HEK293 (cell line): ENCODE data around the gene HSPB2.
A peak's percentile ranks its signal among the peaks of the same experiment; 100 is the strongest.

Source experiments
- CTCF ChIA-PET: fragments of 350-600 bp; formaldehyde crosslinking; extraction: SDS; loops from one replicate; lab custom pipeline; 2021; ENCODE audit warnings: antibody characterized with exemption; lab: Yijun Ruan, JAX
- POLR2A ChIA-PET: fragments of 300-600 bp; formaldehyde crosslinking; extraction: SDS; loops from one replicate; lab custom pipeline; 2020; ENCODE audit warnings: antibody characterized with exemption, inconsistent platforms; lab: Yijun Ruan, JAX
- H3K27ac ChIP-seq: fragments of 200-500 bp; sonication (Bioruptor generic); 2 replicates; pipeline ENCODE4 v1.5.1; 2014; ENCODE audit warnings: low read depth, low read length, control low read depth, inconsistent platforms; ENCODE audit errors: extremely low read depth
- H3K36me3 ChIP-seq, 2 experiments: fragments of 200-500 bp in 1 of 2; sonication (Bioruptor generic) in 1 of 2; 1 replicate in 1 of 2; 2 replicates in 1 of 2; pipeline ENCODE4 v1.5.1; 2014 to 2017; ENCODE audit warnings: inconsistent platforms in 2 of 2, low read length in 2 of 2; ENCODE audit not compliant: control insufficient read depth in 2 of 2, insufficient read depth in 1 of 2
- H3K4me1 ChIP-seq: fragments of 200-500 bp; sonication (Bioruptor generic); 2 replicates; pipeline ENCODE4 v1.5.1; 2014; ENCODE audit warnings: mild to moderate bottlenecking, low read length, inconsistent platforms; ENCODE audit not compliant: control insufficient read depth, insufficient read depth
- H3K4me3 ChIP-seq: 2 replicates; pipeline ENCODE4 v1.5.1; 2011; ENCODE audit warnings: low read depth, mild to moderate bottlenecking, control low read depth, low read length, moderate library complexity
- H3K9me3 ChIP-seq: fragments of 200-500 bp; sonication (Bioruptor generic); 2 replicates; pipeline ENCODE4 v1.5.1; 2014; ENCODE audit warnings: low read depth, low read length, inconsistent platforms; ENCODE audit not compliant: control insufficient read depth, insufficient read depth
- BCL6B ChIP-seq: fragments of 450-650 bp; formaldehyde crosslinking; IDR thresholded peaks from 2 replicates; pipeline ENCODE4 v1.5.1; 2017; ENCODE audit warnings: missing biosample characterization, missing genetic modification characterization
- GFI1B ChIP-seq: fragments of 450-650 bp; formaldehyde crosslinking; IDR thresholded peaks from 2 replicates; pipeline ENCODE4 v1.5.1; 2016; ENCODE audit warnings: missing biosample characterization, missing genetic modification characterization
- GLI2 ChIP-seq: fragments of 450-650 bp; formaldehyde crosslinking; IDR thresholded peaks from 2 replicates; pipeline ENCODE4; 2017; ENCODE audit warnings: missing biosample characterization, missing genetic modification characterization, low read depth, borderline replicate concordance
- HOXD13 ChIP-seq: sonication (generic); formaldehyde crosslinking; IDR thresholded peaks from 2 replicates; pipeline ENCODE4 v1.8.0; 2022; ENCODE audit warnings: missing genetic modification reagents, borderline replicate concordance
- MZF1 ChIP-seq: fragments of 450-650 bp; formaldehyde crosslinking; IDR thresholded peaks from 2 replicates; pipeline ENCODE4 v1.5.1; 2017; ENCODE audit warnings: missing biosample characterization, missing genetic modification characterization, borderline replicate concordance
- OVOL3 ChIP-seq: fragments of 450-650 bp; formaldehyde crosslinking; IDR thresholded peaks from 2 replicates; pipeline ENCODE4 v1.5.1; 2016; ENCODE audit warnings: missing biosample characterization, missing genetic modification characterization
- PATZ1 ChIP-seq: fragments of 450-650 bp; formaldehyde crosslinking; IDR thresholded peaks from 2 replicates; pipeline ENCODE4 v1.5.1; 2016; ENCODE audit warnings: missing biosample characterization, missing genetic modification characterization
- PRDM1 ChIP-seq: fragments of 450-650 bp; formaldehyde crosslinking; IDR thresholded peaks from 2 replicates; pipeline ENCODE4; 2016; ENCODE audit warnings: missing biosample characterization, missing genetic modification characterization
- TCF7L2 ChIP-seq: IDR thresholded peaks from 2 replicates; pipeline ENCODE4 v1.6.1; 2011; ENCODE audit warnings: low read depth, mild to moderate bottlenecking, inconsistent platforms, low read length, moderate library complexity, borderline replicate concordance
- ZNF133 ChIP-seq: fragments of 450-650 bp; formaldehyde crosslinking; IDR thresholded peaks from 2 replicates; pipeline ENCODE4 v1.5.1; 2016; ENCODE audit warnings: missing biosample characterization, missing genetic modification characterization
- ZNF16 ChIP-seq: fragments of 450-650 bp; formaldehyde crosslinking; IDR thresholded peaks from 2 replicates; pipeline ENCODE4 v1.5.1; 2016; ENCODE audit warnings: low read depth, missing biosample characterization, missing genetic modification characterization
- ZNF211 ChIP-seq: fragments of 450-650 bp; formaldehyde crosslinking; IDR thresholded peaks from 2 replicates; pipeline ENCODE4 v1.5.1; 2016; ENCODE audit warnings: low read depth, missing biosample characterization, missing genetic modification characterization
- ZNF292 ChIP-seq: fragments of 450-650 bp; formaldehyde crosslinking; IDR thresholded peaks from 2 replicates; pipeline ENCODE4 v1.5.1; 2016; ENCODE audit warnings: low read depth, missing biosample characterization, missing genetic modification characterization, borderline replicate concordance
- ZNF302 ChIP-seq: fragments of 450-650 bp; formaldehyde crosslinking; IDR thresholded peaks from 2 replicates; pipeline ENCODE4 v1.5.1; 2016; ENCODE audit warnings: missing biosample characterization, missing genetic modification characterization, low read depth
- ZNF514 ChIP-seq: fragments of 450-650 bp; formaldehyde crosslinking; IDR thresholded peaks from 2 replicates; pipeline ENCODE4 v1.5.1; 2016; ENCODE audit warnings: missing biosample characterization, missing genetic modification characterization
- ZNF521 ChIP-seq: fragments of 450-650 bp; formaldehyde crosslinking; IDR thresholded peaks from 2 replicates; pipeline ENCODE4 v1.5.1; 2017; ENCODE audit warnings: missing biosample characterization, mild to moderate bottlenecking, missing genetic modification characterization
- ZNF561 ChIP-seq: fragments of 450-650 bp; IDR thresholded peaks from 2 replicates; pipeline ENCODE4 v1.5.1; 2018; ENCODE audit warnings: missing biosample characterization, missing genetic modification characterization, borderline replicate concordance
- ZNF585B ChIP-seq: fragments of 450-650 bp; formaldehyde crosslinking; IDR thresholded peaks from 2 replicates; pipeline ENCODE4 v1.5.1; 2016; ENCODE audit warnings: missing biosample characterization, missing genetic modification characterization
- ZNF747 ChIP-seq: fragments of 450-650 bp; formaldehyde crosslinking; IDR thresholded peaks from 2 replicates; pipeline ENCODE4 v1.5.1; 2016; ENCODE audit warnings: missing biosample characterization, missing genetic modification characterization
- ZNF776 ChIP-seq: fragments of 450-650 bp; formaldehyde crosslinking; IDR thresholded peaks from 2 replicates; pipeline ENCODE4 v1.5.0; 2017; ENCODE audit warnings: missing biosample characterization, missing genetic modification characterization, borderline replicate concordance
- TF ChIP-seq, protein P1 (sequence below): fragments of 450-650 bp; formaldehyde crosslinking; IDR thresholded peaks from 2 replicates; pipeline ENCODE4 v1.5.1; 2017; ENCODE audit warnings: missing biosample characterization, missing genetic modification characterization
- TF ChIP-seq, protein P2 (sequence below): fragments of 450-650 bp; formaldehyde crosslinking; IDR thresholded peaks from 2 replicates; pipeline ENCODE4 v1.5.1; 2016; ENCODE audit warnings: missing biosample characterization, missing genetic modification characterization

The HSPB2 gene

DNA sequence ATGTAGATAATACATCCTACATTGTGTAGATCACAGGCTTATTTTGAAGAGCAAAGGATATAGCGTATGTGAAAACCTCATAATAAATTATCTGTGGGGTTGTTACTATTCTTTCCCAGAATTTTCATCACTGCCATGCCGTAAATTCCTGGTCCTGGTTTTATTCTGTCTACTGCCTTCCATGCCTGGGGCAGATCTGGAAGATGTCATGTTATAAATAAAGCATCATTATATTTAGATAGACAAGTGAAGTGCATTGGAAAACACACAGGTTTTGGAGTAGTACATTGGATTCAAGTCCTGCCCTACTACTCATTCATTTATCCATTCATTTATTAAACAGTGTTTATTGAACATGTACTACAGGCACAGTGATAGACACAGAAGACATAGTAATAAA is 8.4 kb downstream of the HSPB2 start:
- Histone ChIP-seq H3K4me3 (no peak overlapping the region), H3K27ac (no peak overlapping the region), H3K36me3 (no peaks in the 10 kb centered on the region), H3K9me3 (no peaks in the 10 kb centered on the region), H3K4me1 (no peaks in the 10 kb centered on the region)
- ChIA-PET POLR2A (no interaction called here), CTCF (interaction anchor here (0.6 kb wide), 1 partner anchor 191 kb away, joined by 3 read pairs; no protein-coding TSS in a partner anchor)
- no peak for TF ChIP-seq HOXD13 (CRISPR knock-in tag)
- TF ChIP-seq ZNF585B (tag by site-specific recombination), result no peak
- TF ChIP-seq ZNF302 (tag by site-specific recombination), result no peak
- no peak for TF ChIP-seq ZNF514

DNA sequence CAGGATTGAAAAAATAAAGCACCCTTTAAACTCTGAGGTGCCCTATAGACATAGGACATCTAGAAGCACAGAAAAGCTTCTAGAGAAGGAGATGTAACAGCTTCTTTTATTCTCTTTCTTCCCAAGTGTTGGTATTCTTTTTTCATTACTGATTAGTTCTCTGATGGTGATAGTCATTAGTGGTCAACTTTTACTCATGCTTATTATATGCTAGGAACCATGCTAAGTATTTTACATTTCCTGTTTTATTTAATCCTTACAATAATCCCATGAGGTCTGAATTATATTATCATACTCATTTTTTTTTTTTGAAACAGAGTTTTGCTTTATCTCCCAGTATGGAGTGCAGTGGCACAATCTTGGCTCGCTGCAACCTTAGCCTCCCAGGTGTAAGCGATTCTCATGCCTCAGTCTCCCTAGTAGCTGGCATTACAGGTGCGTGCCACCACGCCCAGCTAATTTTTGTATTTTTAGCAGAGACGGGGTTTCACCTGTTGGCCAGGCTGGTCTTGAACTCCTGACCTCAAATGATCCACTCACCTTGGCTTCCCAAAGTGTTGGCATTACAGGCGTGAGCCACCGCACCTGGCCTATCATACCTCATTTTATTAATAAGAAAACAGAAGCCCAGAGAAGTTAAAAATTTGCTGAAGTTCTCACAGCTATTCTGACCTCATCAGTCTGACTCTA is 9.2 kb downstream of the HSPB2 start:
- H3K9me3 ChIP-seq, result no peaks in the 10 kb centered on the region
- ChIA-PET POLR2A (no interaction called here), CTCF (interaction anchor here (1.3 kb wide), 1 partner anchor 10 kb away, joined by 4 read pairs; no protein-coding TSS in a partner anchor)
- no peak overlapping the region for H3K27ac ChIP-seq
- no peak overlapping the region for H3K4me3 ChIP-seq
- no peaks in the 10 kb centered on the region for H3K4me1 ChIP-seq
- TF ChIP-seq BCL6B (no peak), ZNF514 (no peak)
- TF ChIP-seq, protein P1, sequence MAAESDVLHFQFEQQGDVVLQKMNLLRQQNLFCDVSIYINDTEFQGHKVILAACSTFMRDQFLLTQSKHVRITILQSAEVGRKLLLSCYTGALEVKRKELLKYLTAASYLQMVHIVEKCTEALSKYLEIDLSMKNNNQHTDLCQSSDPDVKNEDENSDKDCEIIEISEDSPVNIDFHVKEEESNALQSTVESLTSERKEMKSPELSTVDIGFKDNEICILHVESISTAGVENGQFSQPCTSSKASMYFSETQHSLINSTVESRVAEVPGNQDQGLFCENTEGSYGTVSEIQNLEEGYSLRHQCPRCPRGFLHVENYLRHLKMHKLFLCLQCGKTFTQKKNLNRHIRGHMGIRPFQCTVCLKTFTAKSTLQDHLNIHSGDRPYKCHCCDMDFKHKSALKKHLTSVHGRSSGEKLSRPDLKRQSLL, result peak; percentile 40; the same call in 1 of the 2 replicates
- no peaks in the 10 kb centered on the region for H3K36me3 ChIP-seq

DNA sequence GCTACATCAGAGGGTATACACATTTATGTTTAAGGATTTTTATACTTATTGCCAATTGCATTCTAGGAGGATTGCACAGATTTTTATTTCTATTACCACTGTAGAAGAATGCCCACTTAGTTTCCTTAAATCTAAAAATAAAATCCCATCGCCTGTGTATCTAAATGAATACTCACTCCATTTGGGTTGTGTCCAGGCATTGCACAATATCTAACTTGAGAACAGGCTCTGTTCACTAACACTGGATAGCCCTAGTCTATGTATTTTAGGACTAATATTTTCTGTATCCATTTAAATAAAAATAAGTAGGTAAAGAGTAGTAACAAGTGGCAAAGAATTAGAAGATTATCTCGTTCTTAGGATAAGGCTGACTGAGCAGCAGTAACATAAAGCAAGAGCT is 10.3 kb downstream of the HSPB2 start:
- H3K27ac ChIP-seq, result no peak overlapping the region
- H3K4me1 ChIP-seq, result no peaks in the 10 kb centered on the region
- TF ChIP-seq ZNF133 (tag by site-specific recombination) (no peak), ZNF776 (no peak), PRDM1 (no peak), GFI1B (tag by site-specific recombination) (no peak), PATZ1 (no peak), MZF1 (tag by site-specific recombination) (no peak), ZNF561 (no peak), ZNF521 (tag by site-specific recombination) (no peak), ZNF747 (tag by site-specific recombination) (no peak), ZNF292 (tag by site-specific recombination) (no peak), ZNF211 (no peak), OVOL3 (tag by site-specific recombination) (no peak), GLI2 (tag by site-specific recombination) (no peak), TCF7L2 (no peak), ZNF16 (tag by site-specific recombination) (no peak)
- TF ChIP-seq, protein P2, sequence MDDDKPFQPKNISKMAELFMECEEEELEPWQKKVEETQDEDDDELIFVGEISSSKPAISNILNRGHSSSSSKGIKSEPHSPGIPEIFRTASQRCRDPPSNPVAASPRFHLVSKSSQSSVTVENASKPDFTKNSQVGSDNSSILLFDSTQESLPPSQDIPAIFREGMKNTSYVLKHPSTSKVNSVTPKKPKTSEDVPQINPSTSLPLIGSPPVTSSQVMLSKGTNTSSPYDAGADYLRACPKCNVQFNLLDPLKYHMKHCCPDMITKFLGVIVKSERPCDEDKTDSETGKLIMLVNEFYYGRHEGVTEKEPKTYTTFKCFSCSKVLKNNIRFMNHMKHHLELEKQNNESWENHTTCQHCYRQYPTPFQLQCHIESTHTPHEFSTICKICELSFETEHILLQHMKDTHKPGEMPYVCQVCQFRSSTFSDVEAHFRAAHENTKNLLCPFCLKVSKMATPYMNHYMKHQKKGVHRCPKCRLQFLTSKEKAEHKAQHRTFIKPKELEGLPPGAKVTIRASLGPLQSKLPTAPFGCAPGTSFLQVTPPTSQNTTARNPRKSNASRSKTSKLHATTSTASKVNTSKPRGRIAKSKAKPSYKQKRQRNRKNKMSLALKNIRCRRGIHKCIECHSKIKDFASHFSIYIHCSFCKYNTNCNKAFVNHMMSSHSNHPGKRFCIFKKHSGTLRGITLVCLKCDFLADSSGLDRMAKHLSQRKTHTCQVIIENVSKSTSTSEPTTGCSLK (tag by site-specific recombination), result no peak
- H3K36me3 ChIP-seq, result no peaks in the 10 kb centered on the region
- POLR2A ChIA-PET, result no interaction called here
- no peak overlapping the region for H3K4me3 ChIP-seq
- H3K9me3 ChIP-seq, result no peaks in the 10 kb centered on the region
- CTCF ChIA-PET, result no interaction called here
